DND-41 (cell line): ENCODE measurements around the gene HOGA1.

Source experiments
- EZH2 ChIP-seq: IDR thresholded peaks from 3 replicates; pipeline ENCODE4 v1.6.1; 2012; ENCODE audit warnings: borderline replicate concordance, low read depth, mild to moderate bottlenecking, moderate library complexity, low read length, inconsistent platforms; ENCODE audit not compliant: severe bottlenecking
- TF ChIP-seq, protein P1 (sequence below): IDR thresholded peaks from 2 replicates; pipeline ENCODE4 v1.5.1; 2012; ENCODE audit warnings: borderline replicate concordance, low read length, moderate library complexity, mild to moderate bottlenecking; ENCODE audit not compliant: poor library complexity, severe bottlenecking; ENCODE audit errors: extremely low read depth

GRCh38 chr10:97577701-97578100, 6.5 kb upstream of the HOGA1 start:
- TF ChIP-seq, protein P1, sequence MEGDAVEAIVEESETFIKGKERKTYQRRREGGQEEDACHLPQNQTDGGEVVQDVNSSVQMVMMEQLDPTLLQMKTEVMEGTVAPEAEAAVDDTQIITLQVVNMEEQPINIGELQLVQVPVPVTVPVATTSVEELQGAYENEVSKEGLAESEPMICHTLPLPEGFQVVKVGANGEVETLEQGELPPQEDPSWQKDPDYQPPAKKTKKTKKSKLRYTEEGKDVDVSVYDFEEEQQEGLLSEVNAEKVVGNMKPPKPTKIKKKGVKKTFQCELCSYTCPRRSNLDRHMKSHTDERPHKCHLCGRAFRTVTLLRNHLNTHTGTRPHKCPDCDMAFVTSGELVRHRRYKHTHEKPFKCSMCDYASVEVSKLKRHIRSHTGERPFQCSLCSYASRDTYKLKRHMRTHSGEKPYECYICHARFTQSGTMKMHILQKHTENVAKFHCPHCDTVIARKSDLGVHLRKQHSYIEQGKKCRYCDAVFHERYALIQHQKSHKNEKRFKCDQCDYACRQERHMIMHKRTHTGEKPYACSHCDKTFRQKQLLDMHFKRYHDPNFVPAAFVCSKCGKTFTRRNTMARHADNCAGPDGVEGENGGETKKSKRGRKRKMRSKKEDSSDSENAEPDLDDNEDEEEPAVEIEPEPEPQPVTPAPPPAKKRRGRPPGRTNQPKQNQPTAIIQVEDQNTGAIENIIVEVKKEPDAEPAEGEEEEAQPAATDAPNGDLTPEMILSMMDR: no peak
- TF ChIP-seq EZH2: no peak
